Measurements from ENCODE around the gene OR5AU1. TPM values are rescaled to one million over a fixed set of nuclear protein-coding genes. Genes with fewer than 3 reads are reported as not detected.

OR5AU1 gene
- polyA plus RNA-seq, 1 experiment, result not detected

- no peaks in the 10 kb centered on the region for H3K9me3 ChIP-seq (ENCODE audit: control insufficient read depth, insufficient read depth, low read length)
- CTCF ChIA-PET, result no interaction called here
- H3K27ac ChIP-seq (ENCODE audit: low read depth, low read length), result no peak overlapping the region
- no peak overlapping the region for H3K4me3 ChIP-seq (ENCODE audit: low read depth, low read length)
- POLR2A ChIA-PET, result no interaction called here
- TF ChIP-seq, protein P1, sequence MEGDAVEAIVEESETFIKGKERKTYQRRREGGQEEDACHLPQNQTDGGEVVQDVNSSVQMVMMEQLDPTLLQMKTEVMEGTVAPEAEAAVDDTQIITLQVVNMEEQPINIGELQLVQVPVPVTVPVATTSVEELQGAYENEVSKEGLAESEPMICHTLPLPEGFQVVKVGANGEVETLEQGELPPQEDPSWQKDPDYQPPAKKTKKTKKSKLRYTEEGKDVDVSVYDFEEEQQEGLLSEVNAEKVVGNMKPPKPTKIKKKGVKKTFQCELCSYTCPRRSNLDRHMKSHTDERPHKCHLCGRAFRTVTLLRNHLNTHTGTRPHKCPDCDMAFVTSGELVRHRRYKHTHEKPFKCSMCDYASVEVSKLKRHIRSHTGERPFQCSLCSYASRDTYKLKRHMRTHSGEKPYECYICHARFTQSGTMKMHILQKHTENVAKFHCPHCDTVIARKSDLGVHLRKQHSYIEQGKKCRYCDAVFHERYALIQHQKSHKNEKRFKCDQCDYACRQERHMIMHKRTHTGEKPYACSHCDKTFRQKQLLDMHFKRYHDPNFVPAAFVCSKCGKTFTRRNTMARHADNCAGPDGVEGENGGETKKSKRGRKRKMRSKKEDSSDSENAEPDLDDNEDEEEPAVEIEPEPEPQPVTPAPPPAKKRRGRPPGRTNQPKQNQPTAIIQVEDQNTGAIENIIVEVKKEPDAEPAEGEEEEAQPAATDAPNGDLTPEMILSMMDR (IDR thresholded peaks at IDR 0.05; ENCODE audit: low read depth, low read length), result no peak
- DNase-seq (ENCODE audit: low read depth, low spot score), result no peak
- H3K27me3 ChIP-seq (ENCODE audit: control insufficient read depth, insufficient read depth, low read length), result peaks cover 7% of the 10 kb centered on the region
These were observed 35.2 kb downstream of the OR5AU1 start for GRCh38 chr14:21120686-21121085.

GRCh38 chr14:21118933-21119332 is 36.9 kb downstream of the OR5AU1 start:
- ChIA-PET CTCF (interaction anchor here (1.2 kb wide), 1 partner anchor 15 kb away, joined by 7 read pairs; no protein-coding TSS in a partner anchor), POLR2A (no interaction called here)
- Histone ChIP-seq H3K4me3 (ENCODE audit: low read depth, low read length) (no peak overlapping the region), H3K27ac (ENCODE audit: low read depth, low read length) (no peak overlapping the region), H3K9me3 (ENCODE audit: control insufficient read depth, insufficient read depth, low read length) (no peaks in the 10 kb centered on the region), H3K27me3 (ENCODE audit: control insufficient read depth, insufficient read depth, low read length) (peaks cover 5% of the 10 kb centered on the region)
- TF ChIP-seq, protein P1 (IDR thresholded peaks at IDR 0.05; ENCODE audit: low read depth, low read length), result no peak
- DNase-seq (ENCODE audit: low read depth, low spot score), result no peak

GRCh38 chr14:21113369-21113768 is 42.5 kb downstream of the OR5AU1 start:
- H3K27me3 ChIP-seq (ENCODE audit: control insufficient read depth, insufficient read depth, low read length), result no peaks in the 10 kb centered on the region
- DNase-seq (ENCODE audit: low read depth, low spot score), result no peak
- H3K9me3 ChIP-seq (ENCODE audit: control insufficient read depth, insufficient read depth, low read length), result no peaks in the 10 kb centered on the region
- TF ChIP-seq, protein P1 (IDR thresholded peaks at IDR 0.05; ENCODE audit: low read depth, low read length), result no peak
- no peak overlapping the region for H3K4me3 ChIP-seq (ENCODE audit: low read depth, low read length)
- no peak overlapping the region for H3K27ac ChIP-seq (ENCODE audit: low read depth, low read length)
- ChIA-PET POLR2A (no interaction called here), CTCF (interaction anchor here (1.3 kb wide), 1 partner anchor 98 kb away, joined by 7 read pairs; no protein-coding TSS in a partner anchor)

- no peaks in the 10 kb centered on the region for H3K27me3 ChIP-seq (ENCODE audit: control insufficient read depth, insufficient read depth, low read length)
- CTCF ChIA-PET, result interaction anchor here (1.3 kb wide), 1 partner anchor 97 kb away, joined by 7 read pairs; no protein-coding TSS in a partner anchor
- no peaks in the 10 kb centered on the region for H3K9me3 ChIP-seq (ENCODE audit: control insufficient read depth, insufficient read depth, low read length)
- no peak overlapping the region for H3K4me3 ChIP-seq (ENCODE audit: low read depth, low read length)
- POLR2A ChIA-PET, result no interaction called here
- TF ChIP-seq, protein P1 (IDR thresholded peaks at IDR 0.05; ENCODE audit: low read depth, low read length), result no peak
- no peak for DNase-seq (ENCODE audit: low read depth, low spot score)
- H3K27ac ChIP-seq (ENCODE audit: low read depth, low read length), result no peak overlapping the region
These were observed 43.6 kb downstream of the OR5AU1 start for GRCh38 chr14:21112255-21112654.

DNA sequence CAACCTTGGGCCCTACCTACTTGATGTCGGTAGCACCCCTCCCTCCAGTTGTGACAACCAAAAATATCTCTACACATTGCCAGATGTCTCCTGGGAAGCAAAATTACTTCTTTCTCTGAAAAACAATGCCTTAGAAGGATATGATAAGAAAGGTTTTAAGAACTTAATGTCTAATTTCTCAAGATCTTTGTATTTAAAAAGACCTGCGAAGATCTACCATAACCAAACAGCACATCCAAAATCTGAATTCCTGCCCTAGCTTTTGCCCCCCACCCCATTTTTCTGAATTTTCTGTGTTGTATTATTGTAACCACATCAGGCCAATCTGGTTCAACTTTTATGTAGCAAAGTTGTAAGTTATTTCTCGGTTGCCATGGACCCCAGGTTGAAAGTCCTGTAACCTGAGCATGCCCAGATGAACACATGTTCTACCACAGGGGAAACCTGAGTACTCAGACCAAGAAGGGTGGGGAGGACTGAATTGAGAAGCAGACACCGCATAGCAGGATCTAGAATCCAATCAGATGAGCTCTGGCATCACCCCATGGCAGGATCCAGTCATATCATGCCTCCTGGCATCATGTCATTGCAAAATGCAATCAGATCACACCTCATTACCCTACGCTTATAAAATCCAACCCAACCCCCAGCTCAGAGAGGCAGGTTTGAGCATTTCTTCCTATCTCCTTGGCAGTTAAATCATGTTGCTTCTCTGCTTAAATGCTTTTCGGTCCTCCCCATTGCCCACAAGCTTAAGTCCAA is 46.3 kb downstream of the OR5AU1 start:
- Histone ChIP-seq H3K4me3 (ENCODE audit: low read depth, low read length) (no peak overlapping the region), H3K9me3 (ENCODE audit: control insufficient read depth, insufficient read depth, low read length) (no peaks in the 10 kb centered on the region), H3K27me3 (ENCODE audit: control insufficient read depth, insufficient read depth, low read length) (no peaks in the 10 kb centered on the region), H3K27ac (ENCODE audit: low read depth, low read length) (no peak overlapping the region)
- POLR2A ChIA-PET, result no interaction called here
- CTCF ChIA-PET, result interaction anchor here (0.7 to 9.6 kb wide), 10 partner anchors 17 to 139 kb away, joined by 3 to 310 read pairs (median 5); no protein-coding TSS in a partner anchor
- DNase-seq (ENCODE audit: low read depth, low spot score), result no peak
- TF ChIP-seq, protein P1 (IDR thresholded peaks at IDR 0.05; ENCODE audit: low read depth, low read length), result no peak
